Right ventricle myocardium inferior (tissue), 1 donor: ENCODE measurements around the gene GRID2. TPM values are rescaled to one million over a fixed set of nuclear protein-coding genes. Genes with fewer than 3 reads are reported as not detected.
"Not testable (repeated sequence)": the region's sequence is repeated elsewhere in the genome, so short reads cannot be mapped to it uniquely, and the experiment has no call there.

Experiments used
- ATAC-seq: fragments of 200-7000 bp; cut with Tn5 transposase; one replicate; pipeline ENCODE4 v1.9.1; 2020; ENCODE audit warnings: mild to moderate bottlenecking, moderate library complexity
- DNase-seq: peaks from one replicate; pipeline ENCODE4 v3.0.0; 2021; ENCODE audit errors: missing footprints
- intact Hi-C: fragments of 100-400 bp; cut with DNase I; formaldehyde crosslinking; loops from one replicate; pipeline ENCODE4 v1.11.0; 2022
- total RNA-seq: library from RNA; stranded (reverse); fragmentation: NEBNext Ultra II Directional; extraction: Animal tissue kit (Norgen Biotek cat#: 25700); gene quantifications from one replicate; pipeline ENCODE4 v1.2.1, GENCODE V29; 2021
- donor health status: DM: no; HTN: yes; CAD: no; lungs with severe emphysema.

GRID2 gene
- total RNA-seq, 1 donor from 2014 or later = 0.05 TPM

- no peak for ATAC-seq
- intact Hi-C loops = no loop called here
- DNase-seq = no peak
Observed at GRCh38 chr4:93617606-93618005, 1313.8 kb downstream of the GRID2 start.

- ATAC-seq (no peak), DNase-seq (no peak)
- intact Hi-C loops = no loop called here
Observed at GRCh38 chr4:93633721-93634120, 1330.0 kb downstream of the GRID2 start.

DNA sequence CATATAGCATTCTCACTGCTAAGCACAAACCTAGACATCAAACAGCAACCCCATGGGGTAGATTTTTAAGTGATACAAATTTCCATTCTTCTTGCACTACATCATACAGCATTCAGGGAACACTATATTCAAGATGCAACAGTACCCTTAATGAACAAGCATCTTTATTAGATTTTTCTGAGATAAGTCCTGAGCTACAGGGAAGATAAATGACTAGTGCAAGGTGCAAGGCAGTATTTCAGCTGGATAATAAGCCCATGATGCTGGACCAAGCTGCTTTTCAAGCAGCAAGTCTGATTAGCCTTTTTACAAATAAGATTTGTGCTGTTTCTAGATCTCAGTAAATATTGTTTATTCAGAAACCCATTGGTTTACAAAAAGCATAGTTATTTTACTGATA, 1332.2 kb downstream of the GRID2 start:
- DNase-seq (no peak), ATAC-seq (no peak)
- intact Hi-C loops = no loop called here

GRCh38 chr4:93645120-93645519, 1341.4 kb downstream of the GRID2 start:
- ATAC-seq (no peak), DNase-seq (no peak)
- intact Hi-C loops = no loop called here

- ATAC-seq (no peak), DNase-seq (no peak)
- intact Hi-C loops = no loop called here
Observed at GRCh38 chr4:93646233-93646930, 1342.6 kb downstream of the GRID2 start.

DNA sequence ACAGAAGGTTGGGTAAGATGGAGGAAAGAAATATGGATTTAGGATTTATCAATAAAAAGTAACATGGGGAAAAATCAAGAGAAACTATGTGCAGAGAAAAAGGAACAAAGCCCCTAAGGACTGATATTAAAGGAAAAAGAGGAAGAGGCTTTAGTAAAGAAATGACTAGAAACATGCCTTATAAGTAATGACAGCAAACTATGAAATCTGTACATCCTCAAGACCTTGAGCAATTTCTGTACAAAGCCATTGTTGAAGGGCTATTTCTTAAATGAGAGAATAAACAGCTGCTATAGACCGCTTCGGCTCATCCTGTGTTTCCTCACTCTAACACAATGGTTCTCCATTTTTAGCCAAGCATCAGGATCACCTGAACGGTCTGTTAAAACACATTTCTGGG, 1344.5 kb downstream of the GRID2 start:
- intact Hi-C loops = no loop called here
- DNase-seq = no peak

DNA sequence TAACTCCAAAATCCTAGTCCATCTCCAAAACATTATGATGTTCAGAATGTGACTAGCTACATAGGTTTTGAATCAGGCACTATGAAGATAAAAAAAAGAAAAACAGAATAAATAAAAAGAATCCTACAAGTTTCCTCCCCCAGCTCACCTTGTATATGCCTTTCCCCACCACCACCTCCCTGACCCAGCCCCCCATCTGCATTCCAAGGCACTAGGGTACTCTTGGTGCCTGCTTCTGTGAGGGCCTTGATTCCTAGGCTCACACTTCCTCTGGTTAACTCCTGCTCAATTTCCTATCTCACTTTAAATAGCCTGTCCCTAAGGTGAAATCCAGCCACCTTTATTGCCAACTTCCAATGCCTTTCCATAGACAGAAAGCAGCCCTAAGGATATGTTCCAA, 1346.1 kb downstream of the GRID2 start:
- ATAC-seq (no peak), DNase-seq (no peak)
- intact Hi-C loops = no loop called here

More for the DNA sequence above, 1344.5 kb downstream of the GRID2 start:
- no peak for ATAC-seq

GRCh38 chr4:93654211-93654610, 1350.4 kb downstream of the GRID2 start:
- intact Hi-C loops = no loop called here
- no peak for ATAC-seq
- DNase-seq = no peak

DNA sequence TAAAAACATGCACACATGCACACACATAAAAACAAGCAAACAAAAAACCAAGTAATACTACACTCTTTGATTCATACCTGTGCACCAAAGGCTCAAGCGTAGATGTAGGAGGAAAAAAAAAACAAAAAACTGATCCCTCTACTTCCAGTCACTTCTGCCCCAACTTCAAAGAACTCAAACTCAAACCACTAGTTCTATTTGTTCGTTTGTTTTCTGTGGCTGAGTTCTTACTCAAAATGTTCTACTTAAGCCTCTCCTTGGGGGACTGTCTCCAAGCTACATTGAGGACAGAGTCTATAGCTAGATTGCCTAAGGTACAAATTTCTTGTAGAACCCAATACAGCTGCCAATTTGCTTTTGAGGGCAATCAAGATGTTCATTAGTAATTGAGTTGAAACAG, 1353.8 kb downstream of the GRID2 start:
- intact Hi-C loops = no loop called here
- ATAC-seq = no peak
- no peak for DNase-seq

GRCh38 chr4:93658443-93658842, 1354.7 kb downstream of the GRID2 start:
- intact Hi-C loops = no loop called here
- ATAC-seq (no peak), DNase-seq (no peak)

- no peak for ATAC-seq
Observed at GRCh38 chr4:93659629-93660028, 1355.9 kb downstream of the GRID2 start.

GRCh38 chr4:93660036-93660435, 1356.3 kb downstream of the GRID2 start:
- intact Hi-C loops = no loop called here
- no peak for ATAC-seq
- DNase-seq = no peak

More at GRCh38 chr4:93659629-93660028, 1355.9 kb downstream of the GRID2 start:
- intact Hi-C loops = no loop called here
- DNase-seq = no peak

GRCh38 chr4:93670434-93670833, 1366.7 kb downstream of the GRID2 start:
- intact Hi-C loops = no loop called here

GRCh38 chr4:93671093-93671492, 1367.3 kb downstream of the GRID2 start:
- DNase-seq (no peak), ATAC-seq (no peak)
- intact Hi-C loops = no loop called here

More at GRCh38 chr4:93670434-93670833, 1366.7 kb downstream of the GRID2 start:
- DNase-seq (no peak), ATAC-seq (no peak)

DNA sequence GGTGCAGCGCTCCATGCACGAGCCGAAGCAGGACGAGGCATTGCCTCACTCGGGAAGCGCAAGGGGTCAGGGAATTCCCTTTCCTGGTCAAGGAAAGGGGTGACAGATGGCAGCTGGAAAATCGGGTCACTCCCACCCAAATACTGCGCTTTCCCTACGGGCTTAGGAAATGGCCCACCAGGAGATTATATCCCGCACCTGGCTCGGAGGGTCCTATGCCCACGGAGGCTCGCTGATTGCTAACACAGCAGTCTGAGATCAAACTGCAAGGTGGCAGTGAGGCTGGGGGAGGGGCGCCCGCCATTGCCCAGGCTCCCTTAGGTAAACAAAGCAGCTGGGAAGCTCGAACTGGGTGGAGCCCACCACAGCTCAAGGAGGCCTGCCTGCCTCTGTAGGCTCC, 1373.2 kb downstream of the GRID2 start:
- DNase-seq, ATAC-seq, intact Hi-C loops: not testable (repeated sequence)

DNA sequence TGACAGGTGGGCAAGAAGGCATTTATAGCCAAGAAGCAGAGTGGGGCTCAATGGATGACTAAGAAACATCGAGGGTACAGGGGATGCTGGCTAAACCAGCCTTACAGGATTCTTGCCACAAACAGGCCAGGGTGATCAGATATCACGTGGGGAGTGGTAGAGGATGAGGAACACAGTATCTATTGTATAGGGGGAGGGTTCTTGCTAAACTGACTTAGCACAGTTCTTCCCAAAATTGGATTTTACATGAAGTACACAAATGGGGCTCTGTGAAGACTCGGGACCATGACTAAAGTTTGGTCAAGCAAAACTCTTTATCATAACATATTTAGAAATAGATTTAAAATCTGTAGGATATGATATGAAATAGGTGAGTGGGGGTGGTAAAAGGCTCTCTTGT, 1380.8 kb downstream of the GRID2 start:
- DNase-seq = no peak
- intact Hi-C loops = no loop called here
- ATAC-seq = no peak

GRCh38 chr4:93687304-93687703, 1383.5 kb downstream of the GRID2 start:
- DNase-seq (no peak), ATAC-seq (no peak)
- intact Hi-C loops = no loop called here

- intact Hi-C loops = no loop called here
Observed at GRCh38 chr4:93688978-93689377, 1385.2 kb downstream of the GRID2 start.

DNA sequence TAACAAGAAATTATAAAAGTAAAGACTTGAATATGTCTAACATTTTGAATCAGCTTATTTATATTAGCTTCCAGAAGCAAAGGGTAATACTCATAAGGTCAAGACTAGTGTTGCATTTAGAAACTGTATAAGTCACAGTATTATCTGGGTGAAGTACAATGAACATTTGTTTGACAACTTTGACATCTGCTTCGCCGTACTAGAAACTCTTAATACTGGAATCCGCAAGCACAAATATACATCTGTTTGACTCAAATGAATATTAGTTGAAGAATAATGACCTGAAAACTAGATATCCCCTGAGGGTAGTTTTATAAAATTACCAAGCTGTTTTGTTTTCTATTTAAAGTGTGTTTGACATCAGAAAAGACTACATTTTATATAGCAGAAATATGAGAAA, 1389.4 kb downstream of the GRID2 start:
- intact Hi-C loops = no loop called here
- no peak for ATAC-seq

More at GRCh38 chr4:93688978-93689377, 1385.2 kb downstream of the GRID2 start:
- DNase-seq = no peak
- no peak for ATAC-seq

DNA sequence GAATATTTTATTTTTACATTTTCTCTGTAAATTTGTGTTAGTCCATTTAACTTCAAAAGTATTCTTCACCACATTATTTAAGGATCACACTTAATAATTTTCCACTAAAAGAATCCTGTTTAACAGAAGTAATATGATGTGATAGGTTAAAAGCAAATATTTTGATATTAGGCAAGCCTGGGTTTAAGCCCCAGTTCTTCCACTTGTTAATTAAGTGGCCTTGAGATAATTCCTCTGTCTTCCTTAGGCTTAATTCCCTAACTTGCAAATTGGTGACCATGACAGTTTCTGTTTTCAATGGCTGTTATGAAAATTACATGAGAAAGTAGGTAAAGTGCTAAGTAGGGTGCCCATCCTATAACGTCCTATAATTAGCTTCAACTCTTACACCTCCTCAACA, 1394.9 kb downstream of the GRID2 start:
- intact Hi-C loops = no loop called here
- DNase-seq (no peak), ATAC-seq (no peak)

More for the DNA sequence above, 1389.4 kb downstream of the GRID2 start:
- no peak for DNase-seq

GRCh38 chr4:93700571-93700970, 1396.8 kb downstream of the GRID2 start:
- ATAC-seq = no peak
- no peak for DNase-seq
- intact Hi-C loops = no loop called here
